NCI-H2227 treated with DMSO at 0.1 percent for 48 hours (cell line): ENCODE results near the gene DLL4.
"Not testable (repeated sequence)": the region's sequence is repeated elsewhere in the genome, so short reads cannot be mapped to it uniquely, and the experiment has no call there.

Experiments used
- DNase-seq: peaks from one replicate; lab custom pipeline; 2025; lab: John Stamatoyannopoulos, UW

The DLL4 gene

DNA sequence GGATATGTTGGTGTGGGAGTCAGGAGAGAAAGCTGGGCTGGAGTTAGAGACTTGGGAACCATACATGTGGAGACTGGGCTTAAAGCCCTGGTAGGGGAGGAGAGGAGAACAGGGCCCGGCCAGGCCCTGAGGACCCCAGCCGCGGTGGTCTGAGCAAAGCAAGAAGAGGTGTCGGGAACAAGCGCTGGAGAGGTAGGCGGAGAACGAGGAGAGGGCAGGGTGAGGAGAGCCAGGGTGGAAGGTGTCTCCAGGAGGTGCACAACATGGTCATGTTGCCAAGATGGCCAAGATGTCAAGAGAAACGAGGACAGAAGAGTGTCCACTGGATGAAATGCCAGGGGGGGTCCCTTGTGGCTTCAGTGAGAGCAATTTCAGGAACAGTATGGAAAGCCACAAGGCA is 29.6 kb downstream of the DLL4 start:
- DNase-seq: no peak

- DNase-seq: no peak
Measured at GRCh38 chr15:40959331-40960141, 30.4 kb downstream of the DLL4 start.

- no peak for DNase-seq
Measured at GRCh38 chr15:40960151-40960885, 31.2 kb downstream of the DLL4 start.

DNA sequence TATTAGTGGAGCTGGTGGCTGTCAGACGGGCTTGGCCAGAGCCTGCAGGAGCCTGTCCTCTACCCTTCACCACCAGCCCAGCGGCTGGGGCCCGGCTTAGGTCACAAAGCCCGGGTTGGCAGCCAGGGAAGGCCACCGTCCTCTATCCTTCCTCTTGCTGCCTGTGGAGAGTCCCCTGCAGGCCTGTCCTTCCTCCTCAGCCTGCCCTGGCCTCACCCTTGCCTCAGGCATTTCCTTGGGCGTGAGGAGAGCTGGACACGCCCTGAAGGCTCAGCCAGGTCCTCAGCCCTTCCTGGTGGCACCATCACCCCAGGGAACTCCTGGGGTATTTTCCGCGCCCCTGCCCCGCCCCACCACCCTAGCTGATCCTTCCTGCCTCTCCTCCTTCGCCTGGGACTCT is 31.8 kb downstream of the DLL4 start:
- DNase-seq: no peak

DNA sequence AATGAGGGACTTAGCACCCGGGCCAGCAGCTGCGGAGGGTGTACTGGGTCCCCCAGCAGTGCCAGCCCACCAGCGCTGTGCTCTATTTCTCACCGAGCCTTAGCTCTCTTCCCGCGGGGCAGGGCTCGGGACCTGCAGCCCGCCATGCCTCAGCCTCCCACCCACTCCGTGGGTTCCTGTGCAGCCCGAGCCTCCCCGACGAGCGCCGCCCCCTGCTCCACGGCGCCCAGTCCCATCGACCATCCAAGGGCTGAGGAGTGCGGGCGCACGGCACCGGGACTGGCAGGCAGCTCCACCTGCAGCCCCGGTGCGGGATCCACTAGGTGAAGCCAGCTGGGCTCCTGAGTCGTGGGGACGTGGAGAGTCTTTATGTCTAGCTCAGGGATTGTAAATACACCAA is 32.6 kb downstream of the DLL4 start:
- DNase-seq: not testable (repeated sequence)

GRCh38 chr15:40962317-40962716 is 33.2 kb downstream of the DLL4 start:
- DNase-seq: not testable (repeated sequence)

DNA sequence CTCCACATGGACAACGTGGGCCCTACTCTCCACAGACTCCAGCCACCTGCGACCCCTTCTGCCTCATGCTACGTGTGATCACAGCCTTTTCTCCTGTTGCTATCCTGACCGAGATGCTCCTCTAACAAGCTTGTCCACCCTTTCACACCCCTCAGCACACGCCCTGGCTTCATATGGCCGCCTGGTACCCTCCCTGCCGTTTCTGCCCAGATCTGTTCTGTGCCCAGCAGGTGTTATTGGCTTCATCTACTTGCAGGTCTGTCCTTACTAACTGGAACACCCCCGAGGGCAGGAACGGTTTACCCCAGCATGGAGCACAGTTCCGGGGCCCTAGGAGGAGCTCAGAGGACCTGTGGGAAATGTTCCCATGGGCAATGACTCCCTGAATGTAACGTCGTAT is 34.1 kb downstream of the DLL4 start:
- no peak for DNase-seq

- DNase-seq: no peak
Measured at GRCh38 chr15:40964006-40964405, 34.9 kb downstream of the DLL4 start.

GRCh38 chr15:40964634-40965033 is 35.5 kb downstream of the DLL4 start:
- DNase-seq: no peak

DNA sequence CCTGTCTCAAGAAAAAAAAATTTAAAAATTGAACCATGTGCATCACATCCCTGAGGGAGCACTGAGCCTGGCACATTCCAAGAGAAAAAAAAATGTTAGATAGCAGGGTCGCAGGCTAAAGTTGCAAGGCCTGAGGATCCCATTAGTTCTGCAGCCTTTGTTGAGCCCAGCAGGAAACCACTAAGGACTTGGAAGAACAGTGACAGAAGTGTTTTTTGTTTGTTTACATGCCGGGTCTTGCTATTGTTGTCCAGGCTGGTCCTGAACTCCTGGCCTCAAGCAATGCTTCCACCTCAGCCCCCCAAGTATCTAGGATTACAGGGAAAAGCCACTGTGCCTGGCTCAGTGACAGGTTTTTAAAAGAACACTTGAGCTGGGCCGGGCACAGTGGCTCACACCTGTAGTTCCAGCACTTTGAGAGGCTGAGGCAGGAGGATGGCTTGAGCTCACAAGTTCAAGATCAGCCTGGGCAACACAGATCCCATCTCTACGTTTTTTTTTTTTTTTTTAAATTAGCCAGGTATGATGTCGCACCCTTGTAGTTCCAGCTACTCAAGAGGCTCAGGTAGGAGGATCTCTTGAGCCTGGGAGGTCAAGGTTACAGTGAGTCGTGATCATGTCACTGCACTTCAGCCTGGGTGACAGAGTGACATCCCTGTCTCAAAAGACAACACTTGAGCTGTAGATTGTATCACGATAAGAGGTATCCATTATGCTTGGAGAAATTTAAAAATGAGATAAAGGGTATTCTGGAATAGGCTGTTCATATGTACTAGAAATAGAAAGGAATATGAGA is 39.3 kb downstream of the DLL4 start:
- peak; percentile 14 for DNase-seq

DNA sequence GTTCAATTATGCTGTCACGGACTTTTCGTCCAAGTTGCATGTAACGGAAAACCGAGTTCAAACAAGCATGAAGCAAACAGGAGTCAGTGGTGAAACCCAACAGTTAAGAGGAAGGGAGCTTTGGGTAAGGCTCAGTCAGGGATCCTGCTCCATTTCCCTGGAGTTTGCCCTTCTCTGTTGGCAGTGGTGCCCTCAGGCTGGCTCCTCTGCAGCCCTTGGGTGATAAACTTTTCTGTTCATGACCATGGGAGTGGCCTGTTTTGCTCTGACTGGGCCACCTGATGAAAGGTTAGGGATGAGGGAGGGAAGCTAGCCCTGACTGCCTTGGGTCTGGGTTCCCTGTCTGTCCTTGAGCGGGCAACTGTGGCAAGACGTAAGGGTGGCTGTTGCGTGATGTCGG is 40.2 kb downstream of the DLL4 start:
- DNase-seq: no peak

GRCh38 chr15:40974879-40975278 is 45.7 kb downstream of the DLL4 start:
- no peak for DNase-seq

DNA sequence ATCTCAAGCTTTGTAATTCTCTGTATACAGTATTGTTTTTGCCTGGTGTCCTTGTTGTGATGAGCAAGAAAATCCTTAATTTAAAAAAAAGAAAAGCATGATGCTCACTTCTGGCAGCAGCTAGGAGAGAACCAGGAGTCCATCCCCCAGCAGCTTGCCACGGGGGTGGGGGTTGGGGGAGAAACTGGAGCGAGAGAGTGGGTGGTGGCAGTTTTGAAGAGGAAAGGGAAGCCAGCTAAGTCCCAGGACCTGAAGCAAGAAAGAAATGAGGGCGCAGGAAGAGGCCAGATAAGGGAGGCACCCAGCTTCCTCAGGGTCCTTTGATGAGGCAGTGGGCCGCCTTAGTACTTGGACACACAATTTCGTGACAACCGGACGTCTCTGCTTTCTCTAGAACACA is 47.7 kb downstream of the DLL4 start:
- DNase-seq: no peak

DNA sequence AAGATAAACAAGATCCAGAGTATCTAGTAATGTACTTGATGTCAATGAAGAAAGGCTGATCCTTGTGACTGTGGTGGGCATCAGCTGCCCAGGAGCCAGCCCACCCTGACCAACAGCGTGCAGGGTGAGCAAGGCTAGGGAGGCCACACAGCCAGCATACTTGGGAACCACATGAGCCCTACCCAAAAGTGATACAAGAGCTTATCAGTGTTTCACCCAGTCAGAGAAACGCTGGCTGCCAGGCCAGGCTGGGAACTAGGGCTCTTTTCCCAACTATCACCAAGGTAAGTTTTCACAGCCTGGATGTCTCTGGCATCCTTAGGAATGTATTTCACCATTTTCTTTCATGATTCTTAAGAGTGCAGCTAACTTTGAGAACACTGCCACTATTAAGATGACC is 49.0 kb downstream of the DLL4 start:
- no peak for DNase-seq

- no peak for DNase-seq
Measured at GRCh38 chr15:40978562-40978961, 49.4 kb downstream of the DLL4 start.

- DNase-seq: no peak
Measured at GRCh38 chr15:40981186-40981585, 52.0 kb downstream of the DLL4 start.

- DNase-seq: no peak
Measured at GRCh38 chr15:40982855-40983254, 53.7 kb downstream of the DLL4 start.

DNA sequence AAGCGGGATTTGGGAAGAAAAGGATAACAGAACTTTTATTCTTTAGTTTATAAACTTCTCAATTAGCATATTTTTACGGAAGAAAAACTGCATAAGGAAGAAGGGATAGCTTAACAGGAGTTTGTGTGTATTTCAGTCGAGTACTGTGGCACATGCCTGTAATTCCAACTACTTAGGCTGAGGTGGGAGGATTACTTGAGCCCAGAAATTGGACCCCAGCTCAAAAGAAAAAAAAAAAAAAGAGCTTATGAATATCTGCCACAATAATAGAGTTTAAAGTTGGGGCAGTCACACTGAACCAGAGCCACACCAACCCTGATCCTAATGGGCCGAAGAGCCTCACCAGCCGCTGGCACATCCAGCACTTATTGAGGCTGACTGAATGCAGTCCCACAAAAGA is 55.3 kb downstream of the DLL4 start:
- DNase-seq: no peak

- no peak for DNase-seq
Measured at GRCh38 chr15:40984964-40985363, 55.8 kb downstream of the DLL4 start.

DNA sequence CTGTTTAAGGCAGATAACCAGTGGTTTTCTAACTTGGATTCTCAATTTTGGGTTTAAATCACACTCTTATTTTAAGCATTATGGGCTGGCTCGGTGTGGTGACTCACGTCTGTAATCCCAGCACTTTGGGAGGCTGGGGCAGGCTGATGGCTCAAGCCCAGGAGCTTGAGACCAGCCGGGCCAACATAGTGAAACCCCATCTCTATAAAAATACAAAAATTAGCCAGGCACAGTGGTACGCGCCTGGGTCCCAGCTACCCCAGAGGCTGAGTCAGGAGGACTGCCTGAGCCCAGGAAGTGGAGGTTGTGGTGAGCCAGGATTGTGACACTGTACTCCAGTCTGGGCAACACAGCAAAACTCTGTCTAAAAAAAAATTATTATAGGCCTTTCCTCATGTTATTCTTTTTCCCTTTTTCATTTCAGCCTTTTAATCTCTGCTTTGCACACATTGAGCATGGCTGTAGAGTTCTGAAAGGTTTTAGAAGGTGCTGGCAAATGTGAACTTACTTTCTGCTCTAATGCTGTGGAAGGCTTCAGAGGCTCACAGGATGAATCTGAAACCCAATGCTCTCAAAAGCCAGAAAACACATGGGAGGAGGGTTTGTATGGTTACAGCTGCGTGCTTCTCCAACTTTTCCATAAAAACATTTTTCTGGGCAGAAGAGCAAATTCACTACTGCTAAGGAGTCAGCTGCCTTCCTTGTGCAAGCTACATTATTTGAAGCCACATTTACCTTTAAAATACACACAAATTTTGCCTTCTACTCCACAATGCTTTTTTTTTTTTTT is 56.6 kb downstream of the DLL4 start:
- no peak for DNase-seq

DNA sequence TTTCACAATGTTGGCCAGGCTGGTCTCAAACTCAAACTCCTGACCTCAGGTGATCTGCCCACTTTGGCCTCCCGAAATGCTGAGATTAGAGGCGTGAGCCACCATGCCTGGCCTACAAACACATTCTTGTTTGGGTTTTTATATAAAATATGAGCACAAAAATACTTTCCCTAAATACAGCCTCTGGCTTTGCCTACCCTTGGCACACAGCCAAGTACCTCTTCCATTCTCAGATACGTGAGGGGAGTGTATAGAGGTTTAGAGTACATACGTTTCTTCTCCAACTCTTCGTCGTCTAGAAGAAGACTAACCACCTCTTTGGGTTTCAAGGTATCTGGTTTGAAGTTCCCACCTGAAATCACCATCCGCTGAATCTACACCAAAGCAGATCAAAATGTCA is 57.7 kb downstream of the DLL4 start:
- DNase-seq: no peak

DNA sequence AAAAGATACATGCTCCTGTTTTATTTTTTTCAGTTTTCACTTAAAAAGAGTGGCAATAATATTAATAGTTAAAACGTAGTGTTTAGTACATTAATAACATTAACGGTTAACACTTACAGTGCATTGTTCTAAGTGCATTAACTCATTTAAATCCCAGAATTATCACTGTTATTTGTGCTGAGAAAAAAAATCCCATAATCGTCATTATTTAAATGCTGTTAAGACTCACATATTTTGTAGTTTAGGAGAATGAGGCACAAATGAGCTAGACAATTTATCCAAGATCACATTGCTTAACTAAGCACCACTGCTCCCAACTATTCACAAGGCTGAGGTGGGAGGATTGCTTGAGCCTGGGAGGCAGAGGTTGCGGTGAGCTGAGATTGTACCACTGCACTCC is 59.0 kb downstream of the DLL4 start:
- DNase-seq: no peak
